Natural killer cell treated with Interleukin-12 subunit alpha and Interleukin-12 subunit beta and Interleukin-15 and Interleukin-18, amount 100 ng/mL, for 72 hours (primary cell): ENCODE results near the gene NCOR2. TPM values are rescaled to one million over a fixed set of nuclear protein-coding genes. Genes with fewer than 3 reads are reported as not detected.
A peak's percentile ranks its signal among the peaks of the same experiment; 100 is the strongest.

Experiments
- ATAC-seq, 2 donors: fragments of 150-1000 bp; cut with Tn5 transposase in 1 of 2; sonication (Bioruptor Pico), chemical (Tn5 transposase) in 1 of 2; 2 replicates each; pipeline ENCODE4 v1.10.0; 2021
- DNase-seq: peaks from one replicate; pipeline ENCODE4 v3.0.0; 2022; ENCODE audit warnings: low spot score
- H3K27ac Mint-ChIP-seq, 2 donors: 1 replicate in 1 of 2; 2 replicates in 1 of 2; pipeline ENCODE4 v1.8.0; 2022; ENCODE audit warnings: mixed read lengths in 2 of 2, mild to moderate bottlenecking in 1 of 2, moderate library complexity in 1 of 2
- H3K27me3 Mint-ChIP-seq, 2 donors: 1 replicate in 1 of 2; 2 replicates in 1 of 2; pipeline ENCODE4 v1.8.0; 2022; ENCODE audit warnings: mixed read lengths in 2 of 2
- H3K36me3 Mint-ChIP-seq: one replicate; pipeline ENCODE4 v1.8.0; 2022; ENCODE audit warnings: mixed read lengths
- H3K4me1 Mint-ChIP-seq, 2 donors: 1 replicate in 1 of 2; 2 replicates in 1 of 2; pipeline ENCODE4 v1.8.0; 2022; ENCODE audit warnings: low read depth in 2 of 2, mixed read lengths in 2 of 2, mild to moderate bottlenecking in 1 of 2
- H3K4me3 Mint-ChIP-seq: one replicate; pipeline ENCODE4 v1.8.0; 2022; ENCODE audit warnings: mixed read lengths
- H3K9me3 Mint-ChIP-seq: 2 replicates; pipeline ENCODE4 v1.8.0; 2022; ENCODE audit warnings: mixed read lengths
- total RNA-seq, 2 donors: library from RNA; stranded (reverse); gene quantifications; one replicate each; pipeline ENCODE4 v1.2.3, GENCODE V29; 2022

The NCOR2 gene
- total RNA-seq, 2 donors from 2014 or later = 80.8 to 133 TPM

DNA sequence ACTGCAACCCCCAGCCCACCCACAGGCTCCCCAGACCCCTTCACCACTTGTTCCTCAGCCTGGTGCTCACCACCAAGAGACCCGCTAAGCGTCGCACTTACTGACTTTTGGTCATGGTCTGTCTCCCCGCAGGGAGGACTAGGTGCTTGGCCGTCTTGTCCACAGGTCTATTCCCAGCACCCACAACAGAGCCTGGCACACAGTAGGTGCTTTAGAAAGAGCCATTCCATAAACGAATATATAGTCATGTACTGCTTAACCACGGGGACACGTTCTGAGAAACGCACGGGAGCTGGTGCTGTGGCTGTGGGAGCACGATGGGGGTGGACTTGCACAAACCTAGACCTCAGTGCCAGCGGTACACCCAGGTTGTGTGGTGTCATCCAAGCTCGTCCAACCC lies 34.0 kb downstream of the NCOR2 start:
- DNase-seq = no peak
- H3K27ac Mint-ChIP-seq = no peak overlapping the region
- H3K36me3 Mint-ChIP-seq = no peaks in the 10 kb centered on the region
- ATAC-seq = no peak
- no peak overlapping the region for H3K4me3 Mint-ChIP-seq
- peaks cover 3 to 21% of the 10 kb centered on the region in 2 donors for H3K4me1 Mint-ChIP-seq
- H3K27me3 Mint-ChIP-seq = no peaks in the 10 kb centered on the region
- no peaks in the 10 kb centered on the region for H3K9me3 Mint-ChIP-seq

- no peaks in the 10 kb centered on the region for H3K36me3 Mint-ChIP-seq
- no peak for ATAC-seq
- DNase-seq = no peak
- peaks cover 0 to 16% of the 10 kb centered on the region in 2 donors for H3K4me1 Mint-ChIP-seq
- no peaks in the 10 kb centered on the region for H3K9me3 Mint-ChIP-seq
- H3K27ac Mint-ChIP-seq = no peak overlapping the region
- no peak overlapping the region for H3K4me3 Mint-ChIP-seq
- no peaks in the 10 kb centered on the region for H3K27me3 Mint-ChIP-seq
Measured at GRCh38 chr12:124532967-124533366, 34.4 kb downstream of the NCOR2 start.

DNA sequence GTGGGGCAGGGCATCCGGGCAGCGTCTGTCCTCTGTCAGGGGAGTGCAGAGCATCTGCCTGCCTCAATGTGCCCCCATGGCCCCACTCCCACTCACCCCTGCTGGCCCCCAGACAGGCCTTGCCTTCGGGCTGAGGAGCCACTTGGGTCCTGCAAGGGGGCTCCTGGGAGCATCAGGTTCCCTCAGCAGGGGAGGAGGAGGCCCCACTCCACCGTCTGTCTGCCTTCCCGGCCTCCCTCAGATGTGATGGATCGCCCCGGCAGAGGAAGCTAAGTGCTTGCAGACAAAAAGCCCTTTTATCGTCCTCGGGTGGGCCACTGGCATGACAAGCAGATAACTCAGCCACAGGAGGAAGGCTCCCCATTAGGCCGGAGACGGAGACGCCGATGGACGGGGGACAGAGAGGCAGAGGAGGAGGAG lies 35.1 kb downstream of the NCOR2 start:
- DNase-seq = no peak
- ATAC-seq = no peak
- no peaks in the 10 kb centered on the region for H3K36me3 Mint-ChIP-seq
- no peaks in the 10 kb centered on the region for H3K9me3 Mint-ChIP-seq
- no peaks in the 10 kb centered on the region for H3K27me3 Mint-ChIP-seq
- H3K4me3 Mint-ChIP-seq = no peak overlapping the region
- H3K4me1 Mint-ChIP-seq = peaks cover 0 to 16% of the 10 kb centered on the region in 2 donors
- H3K27ac Mint-ChIP-seq = no peak overlapping the region

GRCh38 chr12:124531906-124532305 lies 35.5 kb downstream of the NCOR2 start:
- DNase-seq = no peak
- Mint-ChIP-seq H3K27me3 (no peaks in the 10 kb centered on the region), H3K36me3 (no peaks in the 10 kb centered on the region), H3K9me3 (no peaks in the 10 kb centered on the region), H3K4me1 (peaks cover 0 to 16% of the 10 kb centered on the region in 2 donors), H3K4me3 (no peak overlapping the region), H3K27ac (no peak overlapping the region)
- ATAC-seq = peak in 1 of 2 donors; percentile 29

DNA sequence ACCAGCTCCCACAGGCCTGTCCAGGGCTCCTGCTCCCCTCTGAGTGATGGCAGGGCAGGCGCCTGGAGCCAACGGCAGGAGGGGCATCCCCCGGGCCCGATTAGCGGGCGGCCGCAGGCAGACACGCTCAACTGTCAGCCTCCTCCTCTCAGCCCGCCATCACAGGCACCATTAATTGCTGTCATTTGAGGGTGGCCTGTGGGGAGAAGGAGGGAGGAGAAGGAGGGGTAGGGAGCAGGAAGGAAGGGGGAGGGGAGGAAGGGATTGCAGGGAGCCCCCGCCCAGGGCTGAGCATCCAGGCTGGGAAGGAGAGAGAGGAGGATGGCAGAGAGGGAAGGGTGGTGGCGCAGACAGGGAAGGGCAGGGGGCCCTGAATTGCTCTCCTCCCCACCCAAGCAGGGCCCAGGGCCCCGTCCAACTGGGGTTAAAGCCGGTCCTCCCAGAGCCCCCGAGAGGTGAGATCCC lies 36.1 kb downstream of the NCOR2 start:
- no peaks in the 10 kb centered on the region for H3K36me3 Mint-ChIP-seq
- peaks cover 0 to 10% of the 10 kb centered on the region in 2 donors for H3K4me1 Mint-ChIP-seq
- H3K27ac Mint-ChIP-seq = no peak overlapping the region
- no peaks in the 10 kb centered on the region for H3K27me3 Mint-ChIP-seq
- H3K9me3 Mint-ChIP-seq = no peaks in the 10 kb centered on the region
- ATAC-seq (no peak), DNase-seq (no peak)
- H3K4me3 Mint-ChIP-seq = no peak overlapping the region

- Mint-ChIP-seq H3K4me3 (no peak overlapping the region), H3K9me3 (no peaks in the 10 kb centered on the region), H3K27ac (no peak overlapping the region), H3K27me3 (no peaks in the 10 kb centered on the region), H3K4me1 (peaks cover 0 to 7% of the 10 kb centered on the region in 2 donors), H3K36me3 (no peaks in the 10 kb centered on the region)
- DNase-seq (no peak), ATAC-seq (no peak)
Measured at GRCh38 chr12:124530637-124531263, 36.7 kb downstream of the NCOR2 start.

GRCh38 chr12:124529565-124530276 lies 37.7 kb downstream of the NCOR2 start:
- Mint-ChIP-seq H3K27me3 (no peaks in the 10 kb centered on the region), H3K27ac (no peak overlapping the region), H3K9me3 (no peaks in the 10 kb centered on the region), H3K36me3 (no peaks in the 10 kb centered on the region), H3K4me3 (no peak overlapping the region), H3K4me1 (peaks cover 3 to 9% of the 10 kb centered on the region in 2 donors)
- DNase-seq = no peak
- ATAC-seq = no peak

DNA sequence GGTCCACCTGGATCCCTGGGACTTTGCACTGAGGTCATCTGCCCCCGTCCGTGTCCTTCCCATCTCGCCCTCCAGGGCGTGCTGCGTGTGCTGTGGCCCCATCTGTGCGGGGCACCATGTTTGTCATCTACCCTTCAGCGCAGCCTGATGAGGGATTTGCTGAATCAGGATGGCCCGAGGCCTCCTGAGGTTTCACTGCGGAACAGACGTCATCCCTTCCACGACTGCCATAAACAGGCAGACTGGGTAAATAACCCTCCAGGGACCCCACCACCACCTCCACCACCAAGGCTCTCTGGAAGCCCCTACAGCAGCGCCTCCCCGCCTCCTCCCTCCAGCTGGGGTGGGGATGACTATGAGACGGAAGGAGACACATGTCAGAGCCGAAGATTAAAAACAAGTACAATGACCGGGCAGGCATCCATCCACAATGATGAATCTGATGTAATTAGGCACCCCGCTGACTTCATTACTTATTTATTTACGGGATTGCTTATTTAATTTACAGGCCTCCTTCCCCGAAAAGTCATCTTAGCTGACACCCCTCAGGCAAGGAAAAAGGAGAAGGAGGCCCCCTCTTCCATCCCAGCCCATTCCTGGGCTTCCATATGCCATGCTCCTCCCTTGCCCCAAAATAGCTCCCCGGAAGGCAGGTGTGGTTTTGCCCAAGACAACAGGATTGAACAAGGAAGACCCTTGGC lies 39.4 kb downstream of the NCOR2 start:
- DNase-seq (no peak), ATAC-seq (no peak)
- Mint-ChIP-seq H3K4me3 (no peak overlapping the region), H3K36me3 (no peaks in the 10 kb centered on the region), H3K9me3 (no peaks in the 10 kb centered on the region), H3K27ac (peak overlapping the region in 1 of 2 donors; percentile 73), H3K4me1 (peaks cover 16 to 18% of the 10 kb centered on the region in 2 donors), H3K27me3 (no peaks in the 10 kb centered on the region)

DNA sequence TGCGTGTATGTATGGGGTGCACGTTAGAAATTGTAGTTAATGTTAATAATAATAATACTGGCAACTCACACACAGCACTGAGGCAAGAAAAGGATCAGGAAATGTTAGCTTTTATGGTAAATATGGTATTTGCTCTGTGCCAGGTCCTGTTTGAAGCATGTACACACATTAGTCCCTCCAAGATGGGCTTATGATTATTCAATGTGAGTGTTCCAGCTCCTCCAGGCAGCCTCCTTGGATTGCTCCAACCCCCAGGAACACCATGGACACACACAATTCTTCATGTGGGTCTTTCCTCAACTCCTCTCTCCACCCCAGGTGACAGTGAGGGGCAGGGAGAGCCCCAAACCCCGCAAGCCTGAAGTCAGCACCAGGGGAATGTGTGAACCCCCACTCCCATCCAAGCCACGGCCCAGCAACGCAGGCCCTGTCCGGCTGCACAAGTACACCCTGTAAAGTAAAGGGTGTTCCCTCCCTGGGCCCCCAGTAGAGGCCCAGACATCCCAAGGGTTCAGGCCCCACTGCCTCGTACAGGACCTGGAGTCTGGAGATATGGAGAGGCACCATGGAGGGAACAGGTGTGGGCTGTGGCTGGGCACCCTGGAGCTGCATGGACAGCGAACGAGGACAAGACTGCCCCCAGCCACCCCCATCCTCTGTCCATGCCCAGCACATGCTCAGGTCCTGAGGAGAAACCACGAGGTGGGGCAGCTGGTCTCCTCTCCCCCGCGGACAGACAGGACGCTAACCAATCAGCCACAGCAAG lies 41.3 kb downstream of the NCOR2 start:
- DNase-seq (no peak), ATAC-seq (no peak)
- H3K4me3 Mint-ChIP-seq = no peak overlapping the region
- no peak overlapping the region for H3K27ac Mint-ChIP-seq
- H3K9me3 Mint-ChIP-seq = no peaks in the 10 kb centered on the region
- H3K36me3 Mint-ChIP-seq = no peaks in the 10 kb centered on the region
- H3K4me1 Mint-ChIP-seq = peaks cover 16 to 22% of the 10 kb centered on the region in 2 donors
- H3K27me3 Mint-ChIP-seq = no peaks in the 10 kb centered on the region

DNA sequence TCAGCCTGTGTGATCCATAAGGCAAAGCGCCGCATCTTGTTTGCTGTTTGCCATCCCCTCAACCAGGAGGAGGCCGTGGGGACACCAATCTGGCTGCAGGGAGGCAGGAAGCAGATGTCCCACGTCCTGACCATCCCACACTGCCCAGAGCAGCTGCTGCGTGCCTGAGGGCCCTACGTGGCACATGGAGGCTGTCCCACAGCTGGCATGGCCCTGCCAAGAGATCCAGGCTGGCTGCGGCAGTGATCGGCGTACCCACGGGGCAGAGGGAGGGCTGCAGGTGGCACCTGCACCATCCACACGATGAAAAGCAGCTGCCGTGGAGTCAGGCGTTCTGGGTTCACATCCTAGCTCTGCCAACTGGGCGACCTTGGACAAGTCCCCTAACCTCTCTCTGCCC lies 42.0 kb downstream of the NCOR2 start:
- no peaks in the 10 kb centered on the region for H3K36me3 Mint-ChIP-seq

GRCh38 chr12:124524231-124524925 lies 43.0 kb downstream of the NCOR2 start:
- ATAC-seq (no peak), DNase-seq (no peak)
- H3K36me3 Mint-ChIP-seq = no peaks in the 10 kb centered on the region
- peaks cover 22 to 29% of the 10 kb centered on the region in 2 donors for H3K4me1 Mint-ChIP-seq
- H3K4me3 Mint-ChIP-seq = no peak overlapping the region
- H3K27ac Mint-ChIP-seq = peak overlapping the region in 1 of 2 donors; percentile 38
- H3K27me3 Mint-ChIP-seq = no peaks in the 10 kb centered on the region
- H3K9me3 Mint-ChIP-seq = no peaks in the 10 kb centered on the region

More for the DNA sequence above, 42.0 kb downstream of the NCOR2 start:
- H3K27me3 Mint-ChIP-seq = no peaks in the 10 kb centered on the region
- no peak overlapping the region for H3K4me3 Mint-ChIP-seq
- H3K9me3 Mint-ChIP-seq = no peaks in the 10 kb centered on the region
- no peak overlapping the region for H3K27ac Mint-ChIP-seq
- H3K4me1 Mint-ChIP-seq = peaks cover 19 to 25% of the 10 kb centered on the region in 2 donors
- DNase-seq = no peak
- ATAC-seq = no peak

DNA sequence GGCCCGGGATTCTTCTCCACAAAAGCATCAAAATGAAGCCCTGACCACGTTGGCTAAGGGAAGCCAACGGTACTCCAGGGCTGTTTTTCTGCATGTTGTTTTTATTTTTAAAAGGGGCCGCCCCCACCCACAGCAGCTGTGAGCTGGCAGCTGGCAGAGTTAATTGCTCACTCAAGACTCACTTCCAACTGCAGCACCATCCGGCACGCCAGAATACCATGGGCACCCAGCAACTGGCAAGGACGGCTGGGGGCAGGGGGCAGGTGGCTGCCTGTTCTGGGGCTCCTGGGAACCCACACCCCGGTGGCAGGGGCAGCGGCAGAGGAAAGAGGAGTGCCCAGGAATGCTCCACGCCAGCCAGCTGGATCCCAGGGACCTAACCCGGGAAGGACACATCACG lies 44.3 kb downstream of the NCOR2 start:
- ATAC-seq = no peak
- Mint-ChIP-seq H3K4me3 (no peak overlapping the region), H3K4me1 (peaks cover 22 to 37% of the 10 kb centered on the region in 2 donors), H3K27ac (no peak overlapping the region), H3K27me3 (peaks cover 0 to under 1% of the 10 kb centered on the region in 2 donors), H3K36me3 (no peaks in the 10 kb centered on the region), H3K9me3 (no peaks in the 10 kb centered on the region)
- DNase-seq = no peak

GRCh38 chr12:124520907-124521306 lies 46.5 kb downstream of the NCOR2 start:
- ATAC-seq (no peak), DNase-seq (no peak)
- Mint-ChIP-seq H3K9me3 (no peaks in the 10 kb centered on the region), H3K4me3 (no peak overlapping the region), H3K27me3 (peaks cover 0 to 3% of the 10 kb centered on the region in 2 donors), H3K36me3 (no peaks in the 10 kb centered on the region), H3K4me1 (peaks cover 22 to 41% of the 10 kb centered on the region in 2 donors), H3K27ac (peak overlapping the region in 1 of 2 donors; percentile 67)
